CD4-positive, alpha-beta T cell treated with Interleukin-15 for 4 hours (primary cell): ENCODE data around the gene DCXR.

ENCODE experiments used
- DNase-seq: peaks from one replicate; pipeline ENCODE4 v3.0.0-alpha.2; 2020; ENCODE audit warnings: low spot score

Gene DCXR

GRCh38 chr17:82072827-82073226, 35.3 kb upstream of the DCXR start:
- DNase-seq: no peak

GRCh38 chr17:82070611-82071010, 33.1 kb upstream of the DCXR start:
- DNase-seq: no peak

- peak; percentile 70 for DNase-seq
Measured at GRCh38 chr17:82065638-82066303, 28.3 kb upstream of the DCXR start, which contains the start of gene DUS1L. Gene DUS1L, minus strand, starts transcription at chr17:82065804. Its CDS starts 745 bp downstream, at chr17:82065059.

GRCh38 chr17:82065193-82065637, 27.7 kb upstream of the DCXR start:
- peak; percentile 11 for DNase-seq

GRCh38 chr17:82064433-82065192, 27.1 kb upstream of the DCXR start:
- DNase-seq: no peak

- no peak for DNase-seq
Measured at GRCh38 chr17:82063424-82064415, 26.2 kb upstream of the DCXR start.

- DNase-seq: no peak
Measured at GRCh38 chr17:82062984-82063368, 25.5 kb upstream of the DCXR start.

GRCh38 chr17:82062076-82062983, 24.8 kb upstream of the DCXR start:
- DNase-seq: no peak

- no peak for DNase-seq
Measured at GRCh38 chr17:82061047-82061925, 23.8 kb upstream of the DCXR start.

- DNase-seq: no peak
Measured at GRCh38 chr17:82060614-82061013, 23.1 kb upstream of the DCXR start.

- no peak for DNase-seq
Measured at GRCh38 chr17:82060001-82060380, 22.5 kb upstream of the DCXR start.

GRCh38 chr17:82059272-82060000, 21.9 kb upstream of the DCXR start:
- DNase-seq: no peak

GRCh38 chr17:82058855-82059249, 21.4 kb upstream of the DCXR start:
- DNase-seq: no peak

GRCh38 chr17:82058230-82058854, 20.8 kb upstream of the DCXR start:
- DNase-seq: no peak

GRCh38 chr17:82056729-82057621, 19.5 kb upstream of the DCXR start:
- no peak for DNase-seq

GRCh38 chr17:82055965-82056728, 18.6 kb upstream of the DCXR start:
- no peak for DNase-seq
